Activated CD4-positive, alpha-beta T cell treated with anti-CD3 and anti-CD28 coated beads, Interleukin-2, Interleukin-4, amounts not matched to agents 100 ng/mL and 50 ng/mL, durations not matched to agents 16 hours and 8 hours (primary cell): ENCODE results near the gene ARID5B.
"Not testable (repeated sequence)": the region's sequence is repeated elsewhere in the genome, so short reads cannot be mapped to it uniquely, and the experiment has no call there.

Experiments used
- DNase-seq: peaks from one replicate; pipeline ENCODE4 v3.0.0-alpha.2; 2020; ENCODE audit warnings: low spot score

ARID5B gene

DNA sequence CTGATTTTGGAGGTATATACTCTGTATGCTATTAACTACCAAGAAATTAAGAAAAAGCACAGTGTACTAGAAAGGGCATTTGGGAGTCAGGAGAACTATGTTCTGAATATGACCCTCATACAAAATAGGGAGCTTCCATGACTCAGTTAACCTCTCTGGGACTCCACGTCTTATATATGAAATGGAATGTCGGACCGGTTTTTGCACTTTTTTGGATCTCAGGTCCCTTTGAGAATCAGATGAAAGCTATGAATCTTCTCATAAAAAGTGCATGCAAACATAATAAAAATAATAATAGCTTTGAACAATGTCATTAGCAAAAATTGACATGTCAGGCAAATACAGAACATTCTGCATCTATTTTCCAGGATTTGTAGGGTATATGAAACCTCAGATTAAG is 113.0 kb downstream of the ARID5B start:
- DNase-seq, result no peak

DNA sequence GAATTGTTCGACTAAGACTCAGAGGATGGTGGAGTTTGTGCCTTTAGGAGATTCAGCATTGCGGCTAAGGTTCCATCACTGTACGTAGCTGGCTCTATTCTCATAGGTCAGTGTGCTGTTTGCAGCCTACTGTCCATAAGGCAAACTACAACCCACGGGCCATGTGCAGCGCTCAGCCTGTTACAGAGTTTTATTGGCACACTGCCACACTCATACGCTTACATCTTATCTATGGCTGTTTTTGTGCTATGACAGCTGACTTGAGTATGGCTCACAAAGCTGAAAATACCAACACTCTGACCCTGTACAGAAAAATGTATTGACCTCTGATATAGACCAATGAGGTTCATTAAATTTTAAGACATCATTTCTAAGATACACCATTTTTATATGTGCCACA is 114.5 kb downstream of the ARID5B start:
- DNase-seq, result no peak

DNA sequence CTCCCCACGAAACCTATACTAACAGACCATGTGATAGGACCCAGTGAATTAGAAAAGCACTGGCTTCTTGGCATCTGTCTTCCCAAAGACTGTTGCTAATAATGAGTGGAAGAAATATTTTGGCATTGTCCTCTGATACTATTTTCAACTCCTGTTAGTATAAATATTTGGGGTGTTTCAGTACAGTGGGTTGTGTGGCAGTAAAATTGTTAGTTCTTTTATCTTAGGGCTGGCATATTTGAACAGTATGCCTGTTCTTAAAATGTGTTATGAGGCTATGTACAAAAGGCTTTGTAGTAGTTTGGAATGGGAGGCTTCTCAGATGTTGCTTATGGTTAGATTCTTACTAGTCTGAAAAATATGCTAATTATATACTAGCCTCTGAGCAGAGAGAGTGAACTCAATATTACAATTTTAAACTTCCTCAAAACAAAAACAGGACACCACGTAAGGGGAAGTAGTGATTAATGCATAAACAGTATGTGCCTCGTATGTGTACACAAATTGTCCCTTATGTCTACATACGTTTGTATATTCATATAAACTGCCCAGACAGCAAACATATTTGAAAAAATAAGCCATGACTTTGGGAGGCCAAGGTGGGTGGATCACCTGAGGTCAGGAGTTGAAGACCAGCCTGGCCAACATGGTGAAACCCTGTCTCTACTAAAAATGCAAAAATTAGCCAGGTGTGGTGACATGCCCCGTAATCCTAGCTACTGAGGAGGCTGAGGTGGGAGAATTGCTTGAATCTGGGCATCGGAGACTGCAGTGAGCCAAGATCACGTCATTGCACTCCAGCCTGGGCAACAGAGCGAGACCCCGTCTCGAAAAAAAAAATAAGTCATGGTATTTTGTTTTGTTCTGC is 115.4 kb downstream of the ARID5B start:
- DNase-seq, result no peak

DNA sequence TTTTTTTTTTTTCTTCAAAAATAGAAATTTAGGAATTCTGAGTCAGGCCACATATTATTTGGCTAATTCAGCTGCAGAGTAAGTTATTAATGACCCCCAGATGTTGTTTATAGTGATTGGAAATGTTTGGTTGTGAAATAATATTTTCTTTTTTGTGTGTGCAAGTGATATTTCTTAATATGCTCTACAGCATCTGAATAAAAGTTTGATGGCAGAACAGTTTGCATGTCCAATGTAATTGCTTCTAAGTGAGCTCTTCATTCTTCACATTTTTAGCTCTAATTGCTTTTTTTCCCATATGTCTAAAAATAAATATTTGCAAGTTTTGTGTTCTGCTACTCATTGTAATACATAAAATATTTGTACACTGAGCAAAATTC is 116.0 kb downstream of the ARID5B start:
- no peak for DNase-seq

DNA sequence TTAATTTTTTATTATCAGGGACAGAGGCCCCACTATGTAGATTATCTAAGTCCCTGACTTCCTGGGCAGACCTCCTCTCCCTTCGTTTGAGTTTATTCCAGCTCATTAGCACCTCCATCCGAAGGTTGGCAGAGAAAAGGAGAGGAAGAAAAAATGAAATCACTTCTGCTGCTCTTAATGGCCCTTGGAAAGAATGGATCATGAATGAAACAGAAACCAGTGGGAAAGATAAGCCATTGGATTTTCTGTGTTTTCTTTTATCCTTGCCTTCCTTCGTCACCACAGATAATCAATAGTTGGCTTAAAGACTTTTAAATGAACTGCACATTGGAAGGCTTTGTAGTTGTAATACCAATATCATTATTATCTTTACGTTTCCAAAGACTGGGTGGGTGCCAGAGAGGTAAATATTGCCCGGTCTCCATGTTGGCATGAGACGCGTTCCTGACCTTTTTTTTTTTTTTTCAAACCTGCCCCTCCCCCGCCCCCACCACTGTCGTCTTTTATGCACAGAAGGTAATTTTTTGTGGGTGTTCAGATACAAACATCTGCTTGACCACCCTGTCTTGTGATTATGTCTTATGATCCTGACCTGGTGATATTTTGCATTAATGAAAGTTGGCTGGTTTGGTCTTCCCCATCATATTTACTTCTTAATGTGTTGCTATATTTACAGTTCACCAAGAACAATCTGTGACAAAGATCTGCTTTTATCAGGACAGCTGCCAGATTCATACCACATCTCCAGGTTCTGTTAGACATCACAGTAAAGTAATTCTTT is 116.8 kb downstream of the ARID5B start:
- DNase-seq, result no peak

DNA sequence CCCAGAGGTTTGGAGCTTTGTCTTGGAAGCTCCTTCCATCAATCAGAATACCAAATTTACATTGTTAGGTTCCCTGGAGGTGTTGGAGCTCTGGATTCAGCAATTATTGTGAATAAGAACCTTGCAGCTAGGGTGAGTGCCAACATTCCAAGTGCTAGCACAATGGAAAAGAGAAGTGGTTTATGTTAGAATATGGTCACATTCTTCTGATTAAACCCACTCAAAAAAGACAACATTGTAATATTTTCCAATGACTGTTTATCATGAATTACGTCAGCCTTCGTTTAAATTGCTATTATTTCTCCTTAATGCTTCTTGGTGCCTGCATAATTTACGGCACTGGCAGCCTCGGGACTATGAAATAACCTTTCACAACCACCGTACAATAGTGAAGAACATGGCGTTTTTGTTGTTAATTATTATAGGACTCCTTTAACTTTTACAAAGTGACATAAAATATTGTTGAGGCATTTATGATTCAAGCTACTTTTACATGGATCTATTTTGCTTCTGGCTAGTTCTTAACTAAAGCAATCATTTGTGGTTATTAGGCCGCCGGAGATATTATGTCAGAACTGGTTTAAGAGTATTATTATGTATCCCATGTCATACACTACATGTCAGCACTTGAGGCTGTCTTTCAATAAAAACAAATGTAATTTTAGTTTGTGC is 117.7 kb downstream of the ARID5B start:
- no peak for DNase-seq

DNA sequence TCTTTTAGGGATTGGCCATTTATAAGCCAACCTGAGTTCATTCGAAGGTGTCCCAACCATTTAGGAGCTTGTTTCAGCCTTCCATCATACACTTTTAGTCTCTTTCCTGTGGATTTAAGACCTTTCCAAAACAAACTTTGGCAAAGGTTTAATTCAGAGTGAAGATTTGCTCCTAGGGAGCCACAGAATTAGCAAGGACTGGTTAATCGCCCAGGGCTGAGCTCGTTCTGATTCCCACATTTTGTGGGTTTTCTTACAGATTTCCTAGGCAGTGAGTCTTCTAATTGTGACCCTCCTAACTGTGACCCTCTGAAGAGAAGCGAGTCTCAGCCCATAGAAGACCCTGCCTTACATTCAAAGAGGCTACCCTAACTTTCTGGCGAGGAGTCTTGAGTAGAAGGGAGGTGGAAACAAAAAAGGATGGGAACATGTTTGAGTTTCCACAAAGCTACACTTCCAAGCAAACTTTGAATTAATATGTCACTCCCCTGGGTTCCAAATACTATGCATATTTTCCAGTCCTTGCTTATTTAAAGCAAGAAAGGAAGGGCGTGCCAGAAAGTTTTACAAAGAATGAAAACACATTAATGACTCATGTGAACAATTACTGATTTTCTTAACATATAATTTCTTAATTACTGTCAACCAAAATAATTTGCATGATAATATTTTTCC is 118.3 kb downstream of the ARID5B start:
- peak; percentile 60 for DNase-seq

DNA sequence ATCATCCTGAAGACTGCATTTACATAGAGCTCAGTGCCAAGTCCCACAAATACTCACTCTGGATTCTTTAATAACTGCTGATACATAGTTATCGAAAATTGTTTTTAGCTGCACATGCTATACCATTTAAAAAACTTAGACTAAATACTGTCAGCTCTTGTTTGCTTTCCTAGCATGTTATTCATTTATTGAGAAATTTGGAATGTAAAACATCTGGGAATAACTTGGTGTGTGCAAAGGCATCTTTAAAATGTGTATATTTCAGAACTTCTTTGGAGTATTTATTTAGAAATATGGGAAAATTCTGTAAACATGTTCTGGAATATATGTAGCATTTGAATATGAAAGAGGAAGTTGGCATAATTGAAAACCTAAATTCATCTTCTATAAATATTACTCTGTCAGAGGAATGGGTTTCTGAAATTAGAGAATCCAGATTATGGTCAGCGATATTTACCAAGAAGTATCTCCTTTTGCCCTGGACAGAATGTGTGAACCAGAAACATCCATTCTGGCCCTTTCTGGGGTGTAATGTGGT is 119.7 kb downstream of the ARID5B start:
- no peak for DNase-seq

DNA sequence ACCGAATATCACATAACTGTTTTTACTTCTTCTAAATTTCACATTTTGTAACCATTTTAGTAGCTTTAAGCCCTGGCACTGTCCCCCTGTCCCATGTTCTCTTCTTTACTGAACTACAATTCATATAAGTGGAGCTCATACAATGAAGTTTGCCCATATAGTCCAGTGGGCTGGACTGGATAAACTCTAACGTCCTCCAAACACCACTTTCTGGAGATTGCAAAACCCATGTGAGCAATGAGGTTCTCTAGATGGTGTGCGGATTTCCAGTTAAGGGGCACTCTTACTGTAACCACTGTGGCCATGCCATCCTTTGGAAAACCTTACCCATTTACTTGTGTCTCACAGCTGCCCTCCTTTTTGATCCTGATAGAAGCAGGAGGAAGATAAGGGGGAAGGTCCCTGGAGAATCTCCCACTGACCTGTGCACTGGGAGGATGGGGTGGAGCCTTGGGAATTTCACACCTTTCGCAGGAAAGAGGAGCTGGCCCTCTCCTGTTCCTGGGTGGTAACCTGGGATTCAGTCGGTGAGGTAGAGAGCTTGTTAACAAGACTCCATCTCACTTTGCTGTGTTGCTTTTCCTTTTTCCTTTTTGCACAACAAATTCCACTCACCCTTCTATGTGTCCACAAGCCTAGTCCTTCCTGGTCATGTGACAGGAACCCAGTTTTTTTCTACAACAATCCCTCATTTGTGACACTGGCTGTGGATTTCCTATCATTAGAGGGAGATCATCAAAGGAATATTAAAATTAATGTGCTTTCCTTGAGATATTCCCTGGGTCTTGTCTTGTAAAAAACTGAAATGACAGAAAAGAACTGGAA is 120.7 kb downstream of the ARID5B start:
- DNase-seq, result no peak

DNA sequence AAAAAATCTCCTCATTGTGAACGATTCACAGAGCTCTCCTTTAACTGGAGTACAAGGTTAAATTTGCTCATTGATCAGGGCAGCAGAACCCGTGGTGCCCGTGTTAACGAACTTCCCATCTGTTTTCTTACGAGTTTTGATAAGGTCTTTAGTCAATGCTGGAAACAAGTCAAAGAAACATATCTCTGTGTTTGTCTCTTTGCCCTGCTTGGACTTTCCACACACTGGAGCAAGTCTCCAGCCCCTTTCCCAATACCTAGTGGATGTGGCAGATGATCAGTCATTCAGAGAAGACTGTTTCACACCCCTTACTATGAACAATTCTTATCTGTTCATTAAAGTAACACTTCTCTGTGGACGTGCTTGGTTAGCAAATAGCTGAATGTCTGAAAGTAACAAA is 121.3 kb downstream of the ARID5B start:
- DNase-seq, result peak; percentile 74

DNA sequence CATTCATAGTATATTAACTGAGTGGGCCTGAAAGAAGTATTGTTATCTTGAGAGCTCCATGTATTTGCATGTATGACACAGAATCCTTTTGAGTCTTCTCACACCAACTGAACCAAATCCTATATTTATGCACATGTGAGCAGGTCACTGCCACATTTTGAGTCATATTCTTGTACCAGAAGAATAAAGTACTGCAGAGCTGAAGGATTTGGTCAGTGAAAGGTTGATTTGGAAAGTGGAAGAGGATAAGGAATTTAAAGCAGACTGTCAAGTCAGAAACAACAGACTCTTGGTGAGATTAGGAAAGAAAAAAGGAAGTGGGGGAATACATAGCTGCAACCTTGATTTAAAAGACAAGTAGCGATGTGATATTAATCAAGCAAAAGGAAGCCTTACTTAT is 121.8 kb downstream of the ARID5B start:
- no peak for DNase-seq

DNA sequence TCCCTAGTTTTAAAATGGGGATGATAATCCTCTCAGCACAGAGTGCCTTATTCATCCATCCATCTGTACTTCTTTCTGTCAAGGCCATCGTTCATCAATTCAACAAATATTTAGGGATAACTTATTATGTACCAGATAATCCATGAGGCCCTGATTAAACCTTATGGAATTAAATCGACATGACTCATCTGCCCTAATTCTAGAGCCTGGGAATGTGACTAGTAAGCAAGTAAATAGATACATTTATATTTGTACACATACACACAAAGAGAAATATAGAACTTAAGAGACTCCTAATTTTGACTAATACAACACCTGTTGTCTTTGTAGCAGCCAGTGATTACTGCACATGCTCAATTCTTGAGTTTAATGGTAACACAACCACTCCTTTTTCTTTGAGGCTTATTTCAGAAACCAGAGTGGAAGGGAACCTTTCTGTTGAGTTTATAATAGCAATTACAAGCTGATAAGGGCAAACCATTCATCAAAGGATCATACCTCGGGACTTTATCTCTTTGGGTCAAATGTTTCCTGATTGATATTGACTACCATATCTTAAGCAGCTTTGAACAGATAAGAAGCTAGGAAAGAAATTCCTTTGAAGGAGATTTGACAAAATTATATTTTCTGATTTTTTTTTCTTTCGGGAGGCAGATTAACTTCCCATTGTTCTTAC is 122.7 kb downstream of the ARID5B start:
- DNase-seq, result no peak

DNA sequence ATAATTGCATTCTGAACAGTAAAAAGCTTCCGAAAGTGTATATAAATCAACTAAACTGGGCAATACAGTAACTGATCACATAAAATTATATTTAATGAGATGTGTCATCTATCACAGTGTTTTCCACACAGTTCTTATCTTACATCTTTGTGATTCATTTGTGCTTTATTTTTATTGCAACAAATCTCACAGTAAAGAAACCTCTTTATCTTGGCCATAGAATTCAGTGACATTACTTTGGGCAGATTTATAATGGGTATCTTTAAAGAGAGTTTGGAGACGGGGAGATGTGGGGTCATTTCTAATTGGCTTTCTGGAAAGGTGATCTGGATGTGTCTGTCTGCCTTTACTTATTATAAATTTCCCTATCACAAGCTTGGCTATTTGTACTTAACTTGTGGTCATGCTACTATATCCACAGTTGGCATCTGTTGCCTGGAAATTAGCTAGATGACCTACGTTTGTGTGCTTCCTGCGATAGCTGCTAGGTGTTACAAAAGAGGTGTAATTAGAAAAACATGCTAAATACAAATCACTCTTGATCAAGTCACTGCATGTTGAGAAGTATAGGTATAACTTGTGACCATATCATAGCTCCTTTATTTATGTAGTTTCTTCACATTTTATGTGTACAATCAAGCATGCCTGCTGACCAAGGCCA is 123.8 kb downstream of the ARID5B start:
- no peak for DNase-seq

DNA sequence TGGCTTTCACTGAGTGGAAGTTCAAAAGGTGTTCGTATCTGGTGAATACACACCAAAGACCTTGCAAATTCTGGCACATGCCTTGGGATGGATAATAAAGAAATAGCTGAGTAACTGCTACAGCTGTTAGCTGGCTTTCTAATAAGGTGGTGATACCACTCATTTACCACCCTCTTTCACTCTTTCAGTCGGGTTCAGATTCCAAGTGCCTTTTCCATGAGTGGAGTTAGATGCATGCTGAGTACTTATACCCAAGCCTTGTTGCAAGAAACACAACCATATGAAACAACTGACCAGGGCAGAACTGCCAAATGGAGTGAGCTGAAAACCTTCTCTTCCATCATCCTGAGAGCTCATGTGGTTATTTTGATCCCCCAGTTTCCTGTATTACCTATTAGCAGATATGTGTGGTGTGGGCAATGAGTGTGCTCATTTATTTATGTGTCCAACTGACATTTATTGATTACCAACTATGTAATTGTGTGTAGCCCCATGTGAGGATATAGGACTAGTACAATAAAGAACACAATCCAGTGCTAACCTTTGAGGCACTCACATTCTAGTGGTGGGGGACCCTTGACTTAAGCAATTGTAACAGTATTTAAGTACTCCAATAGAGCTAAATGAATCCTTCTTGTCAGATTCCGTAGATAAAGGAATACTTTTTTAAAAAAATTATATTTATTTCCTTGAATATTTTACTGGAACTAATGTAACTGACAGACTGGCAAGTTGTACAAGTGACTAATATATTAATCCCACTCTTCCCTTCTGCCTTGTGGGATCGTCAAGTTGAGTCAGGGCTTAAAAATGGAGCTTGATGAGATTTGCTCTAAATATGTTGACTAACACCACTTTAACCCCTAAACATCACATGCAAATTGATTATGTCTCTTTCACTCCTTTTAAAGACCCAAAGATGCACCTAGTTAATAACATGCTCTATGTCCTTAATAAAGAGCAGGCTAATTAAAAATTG is 124.7 kb downstream of the ARID5B start:
- no peak for DNase-seq

DNA sequence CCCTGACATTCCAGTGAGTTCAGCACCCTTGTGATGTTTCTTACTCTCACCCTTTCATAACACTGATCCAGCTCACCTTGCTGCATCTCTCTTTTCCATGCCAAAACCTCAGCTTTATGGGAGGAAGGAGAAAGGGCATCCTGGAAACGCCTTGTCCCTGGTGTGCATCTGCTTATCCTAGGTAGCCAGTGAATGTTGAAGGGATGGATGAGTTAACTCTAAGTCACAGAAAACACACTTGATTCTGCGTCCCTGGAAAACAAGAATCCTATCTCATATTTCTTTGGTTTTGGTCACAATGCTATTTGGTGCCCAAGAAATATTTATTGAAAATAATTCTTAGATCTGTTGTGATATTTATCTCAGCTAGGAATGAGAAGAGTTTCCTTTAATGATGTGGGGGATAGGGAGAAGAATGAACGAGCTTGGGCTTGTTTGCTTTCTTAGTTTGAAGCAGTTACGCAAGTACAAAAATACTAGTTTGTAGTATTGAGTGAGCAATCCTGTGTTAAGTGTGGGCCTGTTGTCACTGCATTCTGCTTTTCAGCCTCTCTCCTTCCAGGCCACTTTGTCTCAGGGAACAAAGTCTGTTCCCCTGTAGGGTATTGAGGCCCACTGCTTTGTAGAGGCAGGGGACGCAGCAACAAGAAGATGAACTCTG is 126.5 kb downstream of the ARID5B start:
- no peak for DNase-seq

DNA sequence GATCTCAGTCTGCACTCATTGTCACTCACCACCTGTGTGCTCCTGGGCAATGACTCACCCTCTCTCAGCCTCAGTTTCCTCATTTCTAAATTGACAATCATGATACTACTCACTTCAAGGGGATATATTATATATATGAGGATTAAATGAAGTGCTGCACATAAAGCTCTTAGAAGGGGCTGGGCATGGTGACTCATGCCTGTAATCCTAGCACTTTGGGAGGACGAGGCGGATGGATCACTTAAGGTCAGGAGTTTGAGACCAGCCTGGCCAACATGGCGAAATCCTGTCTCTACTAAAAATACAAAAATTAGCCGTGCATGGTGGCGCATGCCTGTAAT is 127.0 kb downstream of the ARID5B start:
- not testable (repeated sequence) for DNase-seq

DNA sequence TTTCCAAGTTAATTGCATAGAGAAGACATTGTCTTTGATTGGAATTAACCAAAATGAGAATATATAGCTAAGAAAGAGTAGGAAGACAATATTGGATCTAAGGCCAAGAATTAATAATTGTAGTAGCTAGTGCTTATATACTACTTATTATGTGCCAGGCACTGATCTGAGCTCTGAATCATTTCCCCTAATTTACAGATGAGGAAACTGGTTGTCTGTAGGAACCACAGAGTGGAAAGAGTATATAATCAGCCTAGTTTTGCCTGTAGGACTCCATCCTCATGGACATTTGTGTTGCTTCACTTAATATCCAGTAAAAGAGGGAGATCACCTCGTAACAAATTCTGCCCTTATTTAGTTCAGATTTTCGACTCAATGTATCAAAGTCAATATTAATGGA is 127.9 kb downstream of the ARID5B start:
- no peak for DNase-seq

DNA sequence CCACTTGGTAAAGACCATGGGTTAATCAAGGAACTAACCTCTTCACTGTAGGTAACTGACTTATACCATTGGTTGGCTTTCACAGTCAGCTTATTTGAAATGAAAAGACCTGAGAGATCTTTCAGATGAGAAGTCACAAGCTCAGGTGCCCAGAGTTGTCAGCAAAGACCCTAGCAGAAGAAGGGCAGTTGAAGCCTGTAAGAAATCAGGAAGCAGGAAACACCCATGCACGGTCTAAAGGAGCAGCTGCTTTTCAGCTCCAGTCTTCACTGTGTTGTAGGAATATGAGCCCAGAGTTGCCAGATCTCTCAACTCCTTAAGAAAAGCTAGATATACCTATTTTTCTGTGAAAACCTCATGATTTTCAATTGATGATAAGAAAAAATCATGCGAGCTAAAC is 130.0 kb downstream of the ARID5B start:
- no peak for DNase-seq
